ENCODE results near the gene WDR1.

Gene WDR1

GRCh38 chr4:10034612-10035104, 81.9 kb downstream of the WDR1 start:
- DNase-seq: no peak

GRCh38 chr4:10034136-10034535, 82.5 kb downstream of the WDR1 start:
- DNase-seq: no peak

GRCh38 chr4:10033191-10033881, 83.3 kb downstream of the WDR1 start:
- DNase-seq: no peak

GRCh38 chr4:10032625-10033024, 84.0 kb downstream of the WDR1 start:
- no peak for DNase-seq

GRCh38 chr4:10031668-10032590, 84.7 kb downstream of the WDR1 start:
- DNase-seq: no peak

- no peak for DNase-seq
Observed at GRCh38 chr4:10030972-10031667, 85.5 kb downstream of the WDR1 start.

- DNase-seq: no peak
Observed at GRCh38 chr4:10029403-10029802, 87.2 kb downstream of the WDR1 start.

GRCh38 chr4:10028910-10029309, 87.7 kb downstream of the WDR1 start:
- no peak for DNase-seq

- DNase-seq: no peak
Observed at GRCh38 chr4:10026485-10026884, 90.1 kb downstream of the WDR1 start.

GRCh38 chr4:10025230-10025806, 91.3 kb downstream of the WDR1 start:
- no peak for DNase-seq

All from stimulated activated CD4-positive, alpha-beta T cell treated with anti-CD3 and anti-CD28 coated beads, Interleukin-4, amount 100 ng/mL, for 24 hours (primary cell).